BJ (cell line): Measurements from ENCODE around the gene CEBPE. TPM values are rescaled to one million over a fixed set of nuclear protein-coding genes. Genes with fewer than 3 reads are reported as not detected.

ENCODE experiments used
- CTCF ChIA-PET: fragments of 350-600 bp; formaldehyde crosslinking; extraction: SDS; loops from one replicate; lab custom pipeline; 2021; ENCODE audit warnings: antibody characterized with exemption, inconsistent platforms; lab: Yijun Ruan, JAX
- POLR2A ChIA-PET: fragments of 300-600 bp; sonication (Branson Sonifier 250); formaldehyde crosslinking; extraction: SDS; loops from one replicate; lab custom pipeline; 2021; ENCODE audit warnings: antibody characterized with exemption; lab: Charles Lee
- DNase-seq: peaks from one replicate; pipeline ENCODE4 v3.0.0-alpha.2; 2011; ENCODE audit warnings: low read depth
- H3K27me3 ChIP-seq: 2 replicates; pipeline ENCODE4 v1.6.0; 2011; ENCODE audit warnings: low read length; ENCODE audit not compliant: control insufficient read depth, insufficient read depth
- H3K36me3 ChIP-seq: 2 replicates; pipeline ENCODE4 v1.5.1; 2011; ENCODE audit warnings: low read length; ENCODE audit not compliant: control insufficient read depth, insufficient read depth
- H3K4me3 ChIP-seq: 2 replicates; pipeline ENCODE4 v1.5.1; 2011; ENCODE audit warnings: low read depth, mild to moderate bottlenecking, control low read depth, low read length
- CTCF ChIP-seq: IDR thresholded peaks from 2 replicates; pipeline ENCODE4 v1.5.1; 2011; ENCODE audit warnings: low read depth, mild to moderate bottlenecking, control low read depth, inconsistent platforms, low read length, moderate library complexity; ENCODE audit not compliant: insufficient read depth
- polyA plus RNA-seq: library from polyadenylated mRNA; depleted of rRNA; stranded (reverse); fragments of >200 nt; gene quantifications from 2 replicates; pipeline ENCODE4 v1.2.3, GENCODE V29; 2011

CEBPE gene
- polyA plus RNA-seq, 1 experiment, result not detected

GRCh38 chr14:23102801-23103200, 16.3 kb downstream of the CEBPE start:
- ChIA-PET POLR2A (no interaction called here), CTCF (interaction anchor here (2.0 to 6.1 kb wide), 4 partner anchors 9 to 45 kb away, joined by 7 to 44 read pairs (median 18); partner anchors contain the start of gene CDH24)

GRCh38 chr14:23101986-23102625, 16.9 kb downstream of the CEBPE start:
- CTCF ChIA-PET, result interaction anchor here (1.5 to 6.1 kb wide), 7 partner anchors 10 to 46 kb away, joined by 5 to 44 read pairs (median 12); partner anchors contain the start of gene CDH24
- no peaks in the 10 kb centered on the region for H3K27me3 ChIP-seq
- H3K36me3 ChIP-seq, result peaks cover 8% of the 10 kb centered on the region
- TF ChIP-seq CTCF, result no peak
- H3K4me3 ChIP-seq, result no peak overlapping the region
- POLR2A ChIA-PET, result no interaction called here
- no peak for DNase-seq

More at GRCh38 chr14:23102801-23103200, 16.3 kb downstream of the CEBPE start:
- no peak for DNase-seq
- H3K36me3 ChIP-seq, result peaks cover 5% of the 10 kb centered on the region
- no peaks in the 10 kb centered on the region for H3K27me3 ChIP-seq
- TF ChIP-seq CTCF, result no peak
- no peak overlapping the region for H3K4me3 ChIP-seq

GRCh38 chr14:23101213-23101970, 17.7 kb downstream of the CEBPE start:
- H3K36me3 ChIP-seq, result peaks cover 8% of the 10 kb centered on the region
- DNase-seq, result no peak
- H3K27me3 ChIP-seq, result no peaks in the 10 kb centered on the region
- no peak for TF ChIP-seq CTCF
- ChIA-PET CTCF (interaction anchor here (1.5 to 6.1 kb wide), 7 partner anchors 10 to 46 kb away, joined by 5 to 44 read pairs (median 12); partner anchors contain the start of gene CDH24), POLR2A (no interaction called here)
- no peak overlapping the region for H3K4me3 ChIP-seq

- ChIA-PET POLR2A (no interaction called here), CTCF (interaction anchor here (0.6 to 6.1 kb wide), 8 partner anchors 12 to 202 kb away, joined by 3 to 44 read pairs (median 4); partner anchors contain the start of gene AJUBA)
- no peak for DNase-seq
- peaks cover 8% of the 10 kb centered on the region for H3K36me3 ChIP-seq
- no peak overlapping the region for H3K4me3 ChIP-seq
- no peak for TF ChIP-seq CTCF
- H3K27me3 ChIP-seq, result no peaks in the 10 kb centered on the region
These were observed 19.7 kb downstream of the CEBPE start for GRCh38 chr14:23099212-23099861.
